PC-3 (cell line): ENCODE results near the gene FRMD5. TPM values are rescaled to one million over a fixed set of nuclear protein-coding genes. Genes with fewer than 3 reads are reported as not detected.
"Not testable (repeated sequence)": the region's sequence is repeated elsewhere in the genome, so short reads cannot be mapped to it uniquely, and the experiment has no call there.

Source experiments
- ATAC-seq: fragments of 200-7000 bp; cut with Tn5 transposase; 2 replicates; pipeline ENCODE4 v1.9.1; 2020; ENCODE audit warnings: mild to moderate bottlenecking, moderate library complexity
- BruUV-seq: library from RNA; stranded (reverse); fragments of 400-500 nt; replicated peaks from 2 replicates; lab custom pipeline; 2021; lab: Mats Ljungman, UMichigan
- CTCF ChIA-PET: fragments of 300-600 bp; sonication (Branson Sonifier 250); formaldehyde crosslinking; loops from one replicate; lab custom pipeline; 2022; ENCODE audit warnings: antibody characterized with exemption; lab: Charles Lee
- POLR2A ChIA-PET: fragments of 300-600 bp; sonication (Branson Sonifier 250); formaldehyde crosslinking; loops from one replicate; lab custom pipeline; 2022; ENCODE audit warnings: antibody characterized with exemption; ENCODE audit not compliant: unreplicated experiment; lab: Charles Lee
- DNase-seq: peaks from one replicate; pipeline ENCODE4 v3.0.0-alpha.2; 2015
- H2AFZ ChIP-seq: fragments of 300-600 bp; sonication (generic); 2 replicates; pipeline ENCODE4 v1.6.0; 2016; ENCODE audit warnings: antibody characterized with exemption, low read length
- H3F3A ChIP-seq: fragments of 300-600 bp; sonication (generic); one replicate; pipeline ENCODE4 v1.6.0; 2017; ENCODE audit warnings: antibody characterized with exemption, low read length, control low read depth, mild to moderate bottlenecking; ENCODE audit not compliant: unreplicated experiment
- H3K27ac ChIP-seq: fragments of 300-600 bp; sonication (generic); 2 replicates; pipeline ENCODE4 v1.5.1; 2016; ENCODE audit warnings: mild to moderate bottlenecking, low read length
- H3K27me3 ChIP-seq: fragments of 300-600 bp; sonication (generic); 2 replicates; pipeline ENCODE4 v1.6.1; 2016; ENCODE audit warnings: low read length, mixed read lengths
- H3K36me3 ChIP-seq: fragments of 300-600 bp; sonication (generic); 2 replicates; pipeline ENCODE4 v1.6.1; 2016; ENCODE audit warnings: low read depth, mixed run types, low read length, mixed read lengths
- H3K4me1 ChIP-seq: fragments of 300-600 bp; sonication (generic); 2 replicates; pipeline ENCODE4 v1.5.1; 2016; ENCODE audit warnings: low read length; ENCODE audit not compliant: insufficient read depth
- H3K4me2 ChIP-seq: fragments of 300-600 bp; sonication (generic); 2 replicates; pipeline ENCODE4 v1.6.0; 2016; ENCODE audit warnings: low read length
- H3K4me3 ChIP-seq: fragments of 300-600 bp; sonication (generic); 2 replicates; pipeline ENCODE4 v1.5.1; 2016; ENCODE audit warnings: mild to moderate bottlenecking, low read length, mixed read lengths
- H3K79me2 ChIP-seq: fragments of 300-600 bp; sonication (generic); 2 replicates; pipeline ENCODE4 v1.6.1; 2017; ENCODE audit warnings: low read length, mixed read lengths
- H3K9ac ChIP-seq: fragments of 300-600 bp; sonication (generic); 2 replicates; pipeline ENCODE4 v1.6.0; 2016; ENCODE audit warnings: mild to moderate bottlenecking, low read length
- H3K9me2 ChIP-seq: fragments of 300-600 bp; sonication (generic); replicated peaks from 2 replicates; pipeline ENCODE4 v1.6.1; 2016; ENCODE audit warnings: mixed run types, low read length, mixed read lengths
- H3K9me3 ChIP-seq: fragments of 300-600 bp; sonication (generic); 2 replicates; pipeline ENCODE4 v1.6.1; 2016; ENCODE audit warnings: low read length, mixed read lengths
- H4K20me1 ChIP-seq: fragments of 300-600 bp; sonication (generic); 2 replicates; pipeline ENCODE4 v1.6.1; 2016; ENCODE audit warnings: low read length, mixed read lengths
- EZH2 ChIP-seq: fragments of 300-600 bp; sonication (generic); IDR thresholded peaks from one replicate; pipeline ENCODE4 v1.6.1; 2017; ENCODE audit warnings: antibody characterized with exemption, mild to moderate bottlenecking, low read length; ENCODE audit not compliant: unreplicated experiment
- EZH2phosphoT487 ChIP-seq: fragments of 300-600 bp; sonication (generic); IDR thresholded peaks from 2 replicates; pipeline ENCODE4 v1.6.1; 2018; ENCODE audit warnings: mild to moderate bottlenecking, antibody characterized with exemption, low read length, borderline replicate concordance
- intact Hi-C: fragments of 100-400 bp; cut with micrococcal nuclease; formaldehyde crosslinking; loops from 2 replicates; pipeline ENCODE4 v1.9.0; 2023
- total RNA-seq: library from RNA; depleted of rRNA; stranded (reverse); fragments of >200 nt; gene quantifications from 2 replicates; pipeline ENCODE4 v1.2.3, GENCODE V29; 2014
- TF ChIP-seq, protein P1 (sequence below): fragments of 300-600 bp; sonication (generic); conservative IDR thresholded peaks from 2 replicates; pipeline ENCODE4 v1.5.1; 2017; ENCODE audit warnings: antibody characterized with exemption, low read depth, mild to moderate bottlenecking, low read length

Gene FRMD5
- total RNA-seq, 1 experiment from 2014 or later = 8.7 TPM

DNA sequence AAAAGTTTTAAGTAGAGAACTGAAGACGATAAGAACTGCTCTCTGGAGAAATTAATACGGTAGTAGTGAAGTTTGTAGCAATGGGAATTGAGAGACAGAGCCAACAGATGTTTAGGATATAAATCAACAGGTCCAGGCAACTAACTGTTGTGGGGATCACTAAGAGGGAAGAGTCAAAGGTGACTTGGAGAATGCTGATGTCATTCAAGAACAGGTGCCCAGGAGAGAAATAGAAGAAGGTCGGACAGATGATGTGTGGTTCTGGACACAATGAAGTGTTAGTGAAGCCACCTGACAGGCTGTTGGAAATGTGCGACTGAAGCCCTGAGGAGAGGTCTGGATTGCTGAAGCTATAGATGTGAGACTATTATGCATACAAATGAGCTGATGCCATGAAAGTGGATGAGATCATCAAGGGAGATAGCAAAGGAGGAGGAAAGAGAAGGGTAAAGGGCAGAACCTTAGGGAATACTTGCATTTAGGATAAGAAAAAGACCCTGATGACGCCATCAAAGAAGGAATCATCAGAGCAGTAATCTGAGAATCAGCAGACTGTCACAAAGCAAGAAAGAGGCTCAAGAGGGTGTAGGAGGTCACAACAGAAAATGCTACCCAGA lies 183.7 kb downstream of the FRMD5 start:
- no peak for ATAC-seq
- intact Hi-C loops = no loop called here
- DNase-seq = no peak
- no TSS peak for BruUV-seq
- Histone ChIP-seq H3K4me3 (no peak overlapping the region), H3K9me3 (no peaks in the 10 kb centered on the region), H3K9ac (no peak overlapping the region), H3F3A (no peaks in the 10 kb centered on the region), H3K4me1 (peaks cover 19% of the 10 kb centered on the region), H2AFZ (no peak overlapping the region), H3K36me3 (no peaks in the 10 kb centered on the region), H3K79me2 (no peaks in the 10 kb centered on the region), H3K27me3 (no peaks in the 10 kb centered on the region), H4K20me1 (no peaks in the 10 kb centered on the region), H3K9me2 (no peaks in the 10 kb centered on the region), H3K27ac (no peak overlapping the region), H3K4me2 (no peak overlapping the region)
- POLR2A ChIA-PET = no interaction called here
- TF ChIP-seq, protein P1, sequence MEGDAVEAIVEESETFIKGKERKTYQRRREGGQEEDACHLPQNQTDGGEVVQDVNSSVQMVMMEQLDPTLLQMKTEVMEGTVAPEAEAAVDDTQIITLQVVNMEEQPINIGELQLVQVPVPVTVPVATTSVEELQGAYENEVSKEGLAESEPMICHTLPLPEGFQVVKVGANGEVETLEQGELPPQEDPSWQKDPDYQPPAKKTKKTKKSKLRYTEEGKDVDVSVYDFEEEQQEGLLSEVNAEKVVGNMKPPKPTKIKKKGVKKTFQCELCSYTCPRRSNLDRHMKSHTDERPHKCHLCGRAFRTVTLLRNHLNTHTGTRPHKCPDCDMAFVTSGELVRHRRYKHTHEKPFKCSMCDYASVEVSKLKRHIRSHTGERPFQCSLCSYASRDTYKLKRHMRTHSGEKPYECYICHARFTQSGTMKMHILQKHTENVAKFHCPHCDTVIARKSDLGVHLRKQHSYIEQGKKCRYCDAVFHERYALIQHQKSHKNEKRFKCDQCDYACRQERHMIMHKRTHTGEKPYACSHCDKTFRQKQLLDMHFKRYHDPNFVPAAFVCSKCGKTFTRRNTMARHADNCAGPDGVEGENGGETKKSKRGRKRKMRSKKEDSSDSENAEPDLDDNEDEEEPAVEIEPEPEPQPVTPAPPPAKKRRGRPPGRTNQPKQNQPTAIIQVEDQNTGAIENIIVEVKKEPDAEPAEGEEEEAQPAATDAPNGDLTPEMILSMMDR = no peak
- CTCF ChIA-PET = no interaction called here

GRCh38 chr15:44010089-44010488 lies 185.0 kb downstream of the FRMD5 start:
- no peak overlapping the region for H3K4me3 ChIP-seq
- H3K9me3 ChIP-seq = no peaks in the 10 kb centered on the region
- peak; percentile 46 for ATAC-seq
- no peaks in the 10 kb centered on the region for H3K9me2 ChIP-seq
- BruUV-seq = no TSS peak
- H4K20me1 ChIP-seq = no peaks in the 10 kb centered on the region
- TF ChIP-seq EZH2phosphoT487 (no peak), EZH2 (no peak)
- TF ChIP-seq, protein P1 = no peak
- H3K79me2 ChIP-seq = no peaks in the 10 kb centered on the region
- no peaks in the 10 kb centered on the region for H3F3A ChIP-seq
- H2AFZ ChIP-seq = no peak overlapping the region
- no peaks in the 10 kb centered on the region for H3K27me3 ChIP-seq
- DNase-seq = no peak
- no peak overlapping the region for H3K9ac ChIP-seq
- intact Hi-C loops = no loop called here
- CTCF ChIA-PET = interaction anchor here (0.6 kb wide), 2 partner anchors 71 to 99 kb away, joined by 3 to 4 read pairs; no protein-coding TSS in a partner anchor
- no peaks in the 10 kb centered on the region for H3K36me3 ChIP-seq
- POLR2A ChIA-PET = no interaction called here
- H3K4me1 ChIP-seq = peaks cover 19% of the 10 kb centered on the region
- no peak overlapping the region for H3K4me2 ChIP-seq
- H3K27ac ChIP-seq = no peak overlapping the region

DNA sequence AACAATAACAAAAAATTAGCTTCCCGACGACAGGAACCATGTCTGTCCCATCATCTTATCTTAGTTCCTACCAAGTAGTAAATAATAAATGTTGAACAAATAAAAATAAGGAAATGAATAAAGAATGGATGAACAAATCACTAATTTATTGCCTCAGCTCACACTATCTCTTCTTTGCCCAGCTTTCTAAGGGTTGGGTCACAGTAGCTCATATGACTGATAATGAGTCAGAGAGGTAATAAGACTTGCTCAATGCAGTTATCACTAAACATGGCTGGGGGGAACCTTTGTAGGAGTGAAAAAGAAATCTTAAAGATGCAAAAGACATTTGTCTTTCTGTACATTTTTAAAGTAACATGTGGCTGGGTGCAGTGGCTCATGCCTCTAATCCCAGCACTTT lies 186.0 kb downstream of the FRMD5 start:
- Histone ChIP-seq H3K4me1 (peaks cover 19% of the 10 kb centered on the region), H3K9me3 (no peaks in the 10 kb centered on the region), H3K9ac (no peak overlapping the region), H3K27ac (peak overlapping the region; percentile 37), H3K9me2 (no peaks in the 10 kb centered on the region), H3K4me2 (peak overlapping the region; percentile 33), H3K36me3 (no peaks in the 10 kb centered on the region), H3F3A (no peaks in the 10 kb centered on the region), H3K27me3 (no peaks in the 10 kb centered on the region), H3K79me2 (no peaks in the 10 kb centered on the region), H3K4me3 (no peak overlapping the region), H2AFZ (no peak overlapping the region), H4K20me1 (no peaks in the 10 kb centered on the region)
- intact Hi-C loops = loop anchor here (2.0 kb wide), 1 partner anchor 50 kb away; no protein-coding TSS in a partner anchor
- TF ChIP-seq EZH2phosphoT487 = no peak
- no TSS peak for BruUV-seq
- DNase-seq (peak; percentile 86), ATAC-seq (peak; percentile 99)
- CTCF ChIA-PET = no interaction called here
- POLR2A ChIA-PET = interaction anchor here (0.6 kb wide), 2 partner anchors 38 to 1073 kb away, joined by 3 to 5 read pairs; no protein-coding TSS in a partner anchor

- H3F3A ChIP-seq, CTCF ChIA-PET, H3K79me2 ChIP-seq, H2AFZ ChIP-seq, H3K9me3 ChIP-seq, BruUV-seq, H3K4me1 ChIP-seq, H3K36me3 ChIP-seq, H4K20me1 ChIP-seq, intact Hi-C loops, H3K27ac ChIP-seq, H3K9ac ChIP-seq, H3K4me2 ChIP-seq, H3K27me3 ChIP-seq, H3K4me3 ChIP-seq, POLR2A ChIA-PET, H3K9me2 ChIP-seq: not testable (repeated sequence)
- DNase-seq = peak; percentile 39
- ATAC-seq = peak; percentile 24; the same call in 1 of the 2 replicates
These were observed 194.8 kb downstream of the FRMD5 start for GRCh38 chr15:44000248-44000647.
